ENCODE results near the gene CA14. TPM values are rescaled to one million over a fixed set of nuclear protein-coding genes. Genes with fewer than 3 reads are reported as not detected.

CA14 gene
- not detected for total RNA-seq

DNA sequence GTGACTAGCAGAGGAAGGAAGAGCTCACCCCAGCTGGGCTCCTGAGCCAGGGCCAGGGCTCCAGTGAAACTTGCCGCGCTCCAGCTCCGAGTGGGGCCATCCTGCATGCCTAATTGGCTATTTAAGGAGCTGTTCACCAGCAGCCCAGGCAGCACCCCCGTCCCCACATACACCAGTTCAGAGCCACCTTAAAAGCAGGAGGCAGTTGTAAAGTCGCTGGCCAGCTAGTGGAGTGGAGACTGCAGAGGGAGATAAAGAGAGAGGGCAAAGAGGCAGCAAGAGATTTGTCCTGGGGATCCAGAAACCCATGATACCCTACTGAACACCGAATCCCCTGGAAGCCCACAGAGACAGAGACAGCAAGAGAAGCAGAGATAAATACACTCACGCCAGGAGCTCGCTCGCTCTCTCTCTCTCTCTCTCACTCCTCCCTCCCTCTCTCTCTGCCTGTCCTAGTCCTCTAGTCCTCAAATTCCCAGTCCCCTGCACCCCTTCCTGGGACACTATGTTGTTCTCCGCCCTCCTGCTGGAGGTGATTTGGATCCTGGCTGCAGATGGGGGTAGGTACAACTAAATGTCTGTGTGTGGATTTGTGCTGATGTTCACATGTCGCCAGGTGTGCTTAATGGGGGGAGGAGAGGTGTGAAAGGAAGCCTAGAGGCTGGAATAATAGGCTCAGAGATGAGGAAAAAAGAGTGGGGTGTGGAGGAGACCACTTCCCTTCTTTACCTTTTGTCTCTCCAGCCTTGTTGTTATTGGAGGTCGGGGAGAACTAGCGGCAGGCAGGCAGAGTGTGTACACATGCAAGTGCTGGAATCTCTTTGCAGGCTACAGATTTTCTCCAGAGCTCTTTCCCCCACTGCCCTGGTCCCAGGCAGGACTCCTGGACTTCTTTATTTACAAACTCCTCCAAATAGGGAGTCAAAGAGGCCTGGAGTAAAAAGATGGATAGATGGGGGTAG is at the start of gene CA14:
Gene CA14 (plus strand): TSS at position 151 of the 962 bp plus-strand sequence. CDS start 355 bp downstream, at position 506.

DNA sequence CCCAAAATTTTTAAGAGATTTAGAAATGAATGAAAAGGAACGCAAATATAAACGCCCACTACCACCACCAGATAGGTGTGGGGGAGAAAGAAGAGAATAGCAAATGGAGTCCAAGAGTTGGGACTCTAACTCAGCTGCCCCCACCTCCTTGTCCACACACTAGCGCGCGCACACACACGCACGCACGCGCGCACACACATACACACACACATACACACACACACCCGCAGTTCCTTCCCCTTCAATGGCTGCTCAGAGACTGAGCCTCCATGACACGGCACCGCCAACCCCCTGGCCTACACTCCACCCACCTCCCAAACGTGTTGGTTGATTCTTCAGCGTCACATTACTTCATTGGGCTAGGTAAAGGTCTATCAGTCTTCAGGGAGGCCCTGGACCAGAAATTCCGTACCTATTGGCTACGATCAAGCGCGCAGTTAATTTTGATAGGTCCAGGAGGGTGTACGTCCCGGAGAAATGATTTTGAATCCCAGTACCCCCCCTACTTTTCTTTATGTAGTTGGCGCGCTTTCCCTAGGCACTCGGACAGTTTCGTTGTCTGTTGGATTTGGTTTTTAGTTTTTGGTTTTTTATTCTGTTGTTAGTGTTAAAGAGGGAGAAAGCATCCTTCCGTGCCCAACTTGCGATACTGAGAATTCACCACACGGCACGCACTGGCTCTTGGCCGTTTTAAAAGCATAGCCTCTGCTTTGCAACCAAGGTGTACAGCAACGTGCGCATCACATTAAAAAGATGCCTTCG is 21.5 kb upstream of the CA14 start, which contains the start of gene ANP32E:
Gene ANP32E (minus strand): TSS at position 261 of the 762 bp plus-strand sequence. CDS start 326 bp downstream, outside the sequence.

GRCh38 chr1:150268705-150269403 is 11.3 kb downstream of the CA14 start, which contains the start of gene APH1A:
Gene APH1A, minus strand, starts transcription at chr1:150269016. Its CDS starts 206 bp downstream, at chr1:150268810.

GRCh38 chr1:150281758-150282557 is 24.4 kb downstream of the CA14 start, which contains the start of gene CIART:
Gene CIART, plus strand, starts transcription at chr1:150282554. Its CDS starts 714 bp downstream, at chr1:150283268.

DNA sequence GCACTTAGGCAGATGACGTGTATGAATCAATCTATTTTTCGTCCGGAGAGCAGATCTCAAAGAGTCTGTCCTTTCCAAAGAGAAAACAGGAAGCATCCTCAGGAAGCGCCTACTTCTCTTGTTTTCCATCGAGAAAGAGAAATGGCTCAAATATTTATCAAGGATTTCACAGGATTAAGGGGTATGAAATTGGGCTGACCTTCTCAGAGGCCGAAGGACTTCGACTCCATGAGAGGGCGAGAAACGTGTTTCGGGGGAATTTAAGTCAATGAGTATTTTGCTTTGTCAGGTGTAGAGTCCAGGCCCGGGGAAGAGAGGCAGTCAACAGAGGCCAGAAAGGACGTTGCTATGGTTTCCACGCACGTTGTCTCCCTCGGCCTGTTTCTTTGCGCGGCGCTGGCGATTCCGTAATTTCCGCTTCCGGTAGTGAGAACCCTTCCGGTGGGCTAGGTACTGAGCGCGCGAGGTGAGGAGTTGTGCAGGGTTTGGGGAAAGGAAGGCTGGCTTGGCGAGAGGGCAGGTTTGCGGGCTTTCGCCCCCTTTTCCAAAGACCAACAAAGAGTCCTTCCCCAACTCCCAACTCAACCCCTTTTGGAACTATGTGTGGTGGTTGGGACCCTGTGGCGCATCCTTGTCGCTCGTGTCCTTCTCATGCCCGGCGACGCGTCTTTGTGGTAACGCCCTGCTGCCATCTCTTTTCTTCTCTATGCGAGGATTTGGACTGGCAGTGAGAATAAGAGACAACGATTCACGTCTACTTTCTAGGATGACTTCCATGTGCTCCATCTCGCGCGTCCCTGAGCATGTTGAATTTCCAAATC is 36.1 kb downstream of the CA14 start, which contains the start of gene MRPS21:
Gene MRPS21 (plus strand): TSS at position 429 of the 821 bp plus-strand sequence. CDS start 506 bp downstream, outside the sequence.

Other genes with a start within 250 kb of the CA14 start
- 1 to 10 TPM; 8.5 to 9.4 TPM for gene OTUD7B, start 247.0 kb upstream of the CA14 start, total RNA-seq
- gene VPS45, start 190.0 kb upstream of the CA14 start, total RNA-seq = 10 to 100 TPM; 30.5 to 32.6 TPM
- gene PLEKHO1, start 107.9 kb upstream of the CA14 start, total RNA-seq = 10 to 100 TPM; 85.3 to 88.4 TPM
- gene ANP32E, start 21.7 kb upstream of the CA14 start, total RNA-seq = 100 to 1,000 TPM; 123 to 127 TPM
- 100 to 1,000 TPM; 140 to 146 TPM for gene APH1A, start 11.2 kb downstream of the CA14 start, total RNA-seq
- gene C1orf54, start 15.0 kb downstream of the CA14 start, total RNA-seq = 1 to 10 TPM; 5.7 to 6.9 TPM
- gene CIART, start 24.8 kb downstream of the CA14 start, total RNA-seq = 1 to 10 TPM; 3.0 to 4.3 TPM
- gene MRPS21, start 36.1 kb downstream of the CA14 start, total RNA-seq = 10 to 100 TPM; 69.0 to 72.1 TPM
- gene PRPF3, start 63.8 kb downstream of the CA14 start, total RNA-seq = 10 to 100 TPM; 71.7 to 73.8 TPM
- 10 to 100 TPM; 38.3 to 39.3 TPM for gene RPRD2, start 106.4 kb downstream of the CA14 start, total RNA-seq
- 10 to 100 TPM; 28.1 to 28.2 TPM for gene TARS2, start 229.6 kb downstream of the CA14 start, total RNA-seq

Measured in activated naive CD4-positive, alpha-beta T cell treated with anti-CD3 and anti-CD28 coated beads, Interleukin-2, amount 10 ng/mL, durations not matched to agents 5 hours and 36 hours (primary cell).